HepG2 (cell line): Measurements from ENCODE around the gene KRTAP1-5. TPM values are rescaled to one million over a fixed set of nuclear protein-coding genes. Genes with fewer than 3 reads are reported as not detected.

ENCODE experiments used
- ATAC-seq: fragments of 200-7000 bp; cut with Tn5 transposase; 3 replicates; pipeline ENCODE4 v1.9.1; 2020; ENCODE audit warnings: mild to moderate bottlenecking, moderate library complexity
- BruUV-seq: library from RNA; stranded (reverse); fragments of 400-500 nt; replicated peaks from 2 replicates; lab custom pipeline; 2021; lab: Mats Ljungman, UMichigan
- CTCF ChIA-PET: fragments of 300-600 bp; formaldehyde crosslinking; extraction: SDS; loops from one replicate; lab custom pipeline; 2021; ENCODE audit warnings: low total read pairs, inconsistent platforms, low intra/inter-chr PET ratio; lab: Yijun Ruan, JAX
- POLR2A ChIA-PET: fragments of 350-600 bp; sonication (Branson Sonifier 250); formaldehyde crosslinking; loops from one replicate; lab custom pipeline; 2020; ENCODE audit warnings: antibody characterized with exemption, inconsistent platforms; lab: Yijun Ruan, JAX
- DNase-seq: peaks from one replicate; pipeline ENCODE4 v3.0.0-alpha.2; 2015; ENCODE audit warnings: low spot score
- FAIRE-seq: peaks from 3 replicates; lab custom pipeline; 2011; peaks lifted over from hg19 to GRCh38; lab: Jason Lieb, UNC
- H2AFZ ChIP-seq: one replicate; pipeline ENCODE4 v1.6.1; 2011; ENCODE audit warnings: low read length, inconsistent platforms
- H3K27ac ChIP-seq: fragments of 300-600 bp; 3 replicates; pipeline ENCODE4 v1.8.0; 2011; ENCODE audit warnings: mixed run types, mild to moderate bottlenecking, mixed read lengths, low read length, inconsistent platforms; ENCODE audit not compliant: insufficient read depth; ENCODE audit errors: extremely low read length
- H3K27me3 ChIP-seq, 2 experiments: fragments of 200-600 bp in 1 of 2; 2 replicates in 1 of 2; 3 replicates in 1 of 2; pipeline versions ENCODE4 v1.6.0 to v1.8.0; 2011; ENCODE audit warnings: low read length in 2 of 2, mild to moderate bottlenecking in 2 of 2, moderate library complexity in 2 of 2, inconsistent platforms in 1 of 2; ENCODE audit not compliant: insufficient read depth in 2 of 2, control insufficient read depth in 1 of 2
- H3K36me3 ChIP-seq, 2 experiments: fragments of 200-600 bp in 1 of 2; replicated peaks in 1 of 2; 2 replicates in 1 of 2; 3 replicates in 1 of 2; pipeline versions ENCODE4 v1.5.1 to v1.8.0; 2011; ENCODE audit warnings: low read length in 2 of 2, inconsistent platforms in 1 of 2; ENCODE audit not compliant: insufficient read depth in 2 of 2, control insufficient read depth in 1 of 2
- H3K4me1 ChIP-seq: 2 replicates; pipeline ENCODE4 v1.5.1; 2012; ENCODE audit warnings: low read length, inconsistent platforms; ENCODE audit not compliant: insufficient read depth
- H3K4me2 ChIP-seq: 2 replicates; pipeline ENCODE4 v1.6.0; 2011; ENCODE audit warnings: low read depth, low read length, inconsistent platforms
- H3K4me3 ChIP-seq, 3 experiments: fragments of 200-600 bp in 1 of 3; sonication (generic), shearing (Covaris generic) in 1 of 3; replicated peaks in 1 of 3; 2 replicates each; pipeline ENCODE4 v1.5.1; 2011 to 2016; ENCODE audit warnings: low read length in 3 of 3, inconsistent platforms in 2 of 3, low read depth in 2 of 3, mild to moderate bottlenecking in 2 of 3, control low read depth in 1 of 3, mixed read lengths in 1 of 3; ENCODE audit not compliant: insufficient read depth in 1 of 3
- H3K79me2 ChIP-seq: one replicate; pipeline ENCODE4 v1.6.1; 2011; ENCODE audit warnings: low read length, inconsistent platforms; ENCODE audit not compliant: insufficient read depth
- H3K9ac ChIP-seq: 2 replicates; pipeline ENCODE4 v1.6.0; 2011; ENCODE audit warnings: mild to moderate bottlenecking, low read depth, low read length, inconsistent platforms; ENCODE audit not compliant: insufficient read depth
- H3K9me3 ChIP-seq: 2 replicates; pipeline ENCODE4 v1.5.1; 2012; ENCODE audit warnings: mild to moderate bottlenecking, low read length
- H4K20me1 ChIP-seq: 2 replicates; pipeline ENCODE4 v1.6.0; 2011; ENCODE audit warnings: inconsistent platforms, mild to moderate bottlenecking, low read length, moderate library complexity; ENCODE audit not compliant: insufficient read depth
- ASH2L ChIP-seq: fragments of 300-600, 200-600 bp; sonication (generic); IDR thresholded peaks from 2 replicates; pipeline ENCODE4 v1.7.0; 2017; ENCODE audit warnings: low read depth, mild to moderate bottlenecking, moderate library complexity, mixed read lengths, low read length; ENCODE audit not compliant: insufficient read length
- BCL6 ChIP-seq: IDR thresholded peaks from 2 replicates; pipeline ENCODE4 v1.6.1; 2016; ENCODE audit warnings: missing genetic modification reagents, missing compliant biosample characterization
- FOXC1 ChIP-seq: sonication (generic); formaldehyde crosslinking; IDR thresholded peaks from 2 replicates; pipeline ENCODE4 v1.8.0; 2022; ENCODE audit warnings: mild to moderate bottlenecking, missing genetic modification reagents, borderline replicate concordance
- FOXP1 ChIP-seq, 2 experiments: fragments of 450-650 bp in 1 of 2; IDR thresholded peaks; 2 replicates each; pipeline ENCODE4 v1.6.1; 2017 to 2018; ENCODE audit warnings: antibody characterized with exemption in 1 of 2
- IRF1 ChIP-seq: sonication (generic); formaldehyde crosslinking; IDR thresholded peaks from 2 replicates; pipeline ENCODE4 v1.4.0; 2020; ENCODE audit warnings: low read depth, mild to moderate bottlenecking, missing genetic modification reagents
- KDM2A ChIP-seq: sonication (generic); formaldehyde crosslinking; IDR thresholded peaks from 2 replicates; pipeline ENCODE4 v1.4.0; 2020; ENCODE audit warnings: low read depth, missing genetic modification reagents, borderline replicate concordance
- SP5 ChIP-seq: IDR thresholded peaks from 2 replicates; pipeline ENCODE4 v1.6.1; 2016; ENCODE audit warnings: low read depth, borderline replicate concordance
- STAG1 ChIP-seq: sonication (generic); formaldehyde crosslinking; IDR thresholded peaks from 2 replicates; pipeline ENCODE4 v1.4.0; 2020; ENCODE audit warnings: missing genetic modification reagents
- TAF1 ChIP-seq: sonication (generic); formaldehyde crosslinking; IDR thresholded peaks from 2 replicates; pipeline ENCODE4 v1.4.0; 2020; ENCODE audit warnings: missing genetic modification reagents
- TCF7 ChIP-seq: sonication (generic); IDR thresholded peaks from 2 replicates; pipeline ENCODE4 v1.6.1; 2016; ENCODE audit warnings: antibody characterized with exemption, low read depth
- TGIF2 ChIP-seq: IDR thresholded peaks from 2 replicates; pipeline ENCODE4 v1.6.1; 2016; ENCODE audit warnings: control low read depth, missing compliant biosample characterization
- TP53 ChIP-seq: sonication (generic); formaldehyde crosslinking; conservative IDR thresholded peaks from 2 replicates; pipeline ENCODE4 v1.4.0; 2020; ENCODE audit warnings: missing genetic modification reagents
- ZBTB10 ChIP-seq: sonication (generic); formaldehyde crosslinking; IDR thresholded peaks from 2 replicates; pipeline ENCODE4 v1.4.0; 2020; ENCODE audit warnings: missing genetic modification reagents, borderline replicate concordance
- ZFP37 ChIP-seq: sonication (generic); formaldehyde crosslinking; IDR thresholded peaks from 2 replicates; pipeline ENCODE4 v1.4.0; 2020; ENCODE audit warnings: missing genetic modification reagents, borderline replicate concordance
- ZNF382 ChIP-seq: sonication (generic); formaldehyde crosslinking; IDR thresholded peaks from 2 replicates; pipeline ENCODE4 v1.5.0; 2020; ENCODE audit warnings: missing genetic modification reagents, mild to moderate bottlenecking, borderline replicate concordance
- ZNF543 ChIP-seq: sonication (generic); formaldehyde crosslinking; IDR thresholded peaks from 2 replicates; pipeline ENCODE4 v1.4.0; 2020; ENCODE audit warnings: mild to moderate bottlenecking, missing genetic modification reagents
- ZNF556 ChIP-seq: sonication (generic); formaldehyde crosslinking; IDR thresholded peaks from 2 replicates; pipeline ENCODE4 v1.4.0; 2020; ENCODE audit warnings: mild to moderate bottlenecking, missing genetic modification reagents, borderline replicate concordance
- ZNF652 ChIP-seq: IDR thresholded peaks from 2 replicates; pipeline ENCODE4 v1.6.1; 2016; ENCODE audit warnings: low read depth, borderline replicate concordance
- ZNF670 ChIP-seq: sonication (generic); formaldehyde crosslinking; IDR thresholded peaks from 2 replicates; pipeline ENCODE4 v1.8.0; 2022; ENCODE audit warnings: mild to moderate bottlenecking, missing genetic modification reagents, borderline replicate concordance
- ZNF792 ChIP-seq: IDR thresholded peaks from 2 replicates; pipeline ENCODE4 v1.6.1; 2016
- WGBS: methylation state at CpG from one replicate; pipeline ENCODE4 v1.1.6; 2017; ENCODE audit warnings: low lambda C conversion rate; 5-methylcytosine and 5-hydroxymethylcytosine counted together
- in situ Hi-C: cut with HindIII; loops from 2 replicates; pipeline ENCODE4 v1.10.0; 2017; ENCODE audit warnings: low pct_unique_long_range_greater_than_20kb; ENCODE audit not compliant: extremely low pct_ligation_motif_present
- intact Hi-C: fragments of 100-400 bp; cut with micrococcal nuclease; formaldehyde crosslinking; loops from one replicate; pipeline ENCODE4 v1.10.0; 2022; ENCODE audit not compliant: unreplicated experiment
- polyA plus RNA-seq, 8 experiments: library from polyadenylated mRNA; depleted of rRNA in 3 of 8; stranded (reverse) in 7 of 8; unstranded in 1 of 8; fragments of >200 nt; fragmentation: Illumina TruSeq in 4 of 8; extraction: Trizol in 4 of 8; gene quantifications; 2 replicates each; pipeline versions ENCODE4 v1.2.1 to v1.2.3, GENCODE V29; 2011 to 2016; ENCODE audit warnings: low read depth in 4 of 8, missing spikeins in 1 of 8, mixed read lengths in 1 of 8; ENCODE audit not compliant: insufficient read depth in 1 of 8
- total RNA-seq, 5 experiments: library from RNA; depleted of rRNA; stranded (reverse); fragments of >200 nt; fragmentation: Illumina TruSeq; extraction: Trizol; gene quantifications; 2 replicates each; pipeline ENCODE4 v1.2.3, GENCODE V29; 2016; ENCODE audit warnings: low read depth in 1 of 5
- TF ChIP-seq, protein P1 (sequence below): IDR thresholded peaks from 2 replicates; pipeline ENCODE4 v1.6.1; 2016; ENCODE audit warnings: missing compliant biosample characterization, missing genetic modification reagents, borderline replicate concordance
- TF ChIP-seq, protein P2 (sequence below): sonication (generic); formaldehyde crosslinking; IDR thresholded peaks from 2 replicates; pipeline ENCODE4 v1.8.1; 2023; ENCODE audit warnings: mild to moderate bottlenecking, missing genetic modification reagents, borderline replicate concordance

Gene KRTAP1-5
- total and polyA plus RNA-seq, 2 of the 13 experiments (the other 11 are each of a cell fraction or from before 2014, with no cell fraction given), result 0.09 TPM; not detected in 1

GRCh38 chr17:41002814-41003213 is 24.2 kb downstream of the KRTAP1-5 start:
- Histone ChIP-seq H3K4me2 (peak overlapping the region; percentile 25), H3K9ac (no peak overlapping the region), H3K36me3 (no peaks in the 10 kb centered on the region), H3K27me3 (no peaks in the 10 kb centered on the region), H3K9me3 (no peaks in the 10 kb centered on the region), H3K4me3 (no peak overlapping the region), H2AFZ (no peak overlapping the region), H4K20me1 (no peaks in the 10 kb centered on the region), H3K27ac (peak overlapping the region; percentile 52), H3K4me1 (peaks cover 52% of the 10 kb centered on the region), H3K79me2 (no peaks in the 10 kb centered on the region)
- in situ Hi-C loops (loop anchor here (5.0 kb wide), 2 partner anchors 41 to 91 kb away; no protein-coding TSS in a partner anchor), intact Hi-C loops (no loop called here)
- ChIA-PET CTCF (no interaction called here), POLR2A (no interaction called here)
- FAIRE-seq, result no peak
- ATAC-seq, result peak; percentile 64
- WGBS, result 3% methylated on average over 5 of the region's 5 CpGs
- peak; percentile 79 for DNase-seq
- BruUV-seq, result no TSS peak
- TF ChIP-seq TP53 (no peak), ZNF792 (CRISPR knock-in tag) (no peak), TAF1 (CRISPR knock-in tag) (no peak), IRF1 (CRISPR knock-in tag) (no peak), ZNF382 (CRISPR knock-in tag) (no peak), STAG1 (CRISPR knock-in tag) (no peak), TCF7 (no peak), ZNF670 (CRISPR knock-in tag) (no peak), FOXP1 (IDR thresholded peaks at IDR 0.05) (no peak), FOXP1 (CRISPR knock-in tag; IDR thresholded peaks at IDR 0.05) (0 out of 2 replicates have a peak, but pooled peaks have one; percentile 29), ZNF652 (no peak), ASH2L (peak; percentile 35), SP5 (CRISPR knock-in tag) (peak; percentile 53; the same call in 1 of the 2 replicates), ZFP37 (CRISPR knock-in tag) (no peak), KDM2A (CRISPR knock-in tag) (no peak), ZNF556 (CRISPR knock-in tag) (no peak), ZBTB10 (CRISPR knock-in tag) (no peak), BCL6 (peak; percentile 60), TGIF2 (CRISPR knock-in tag) (no peak), FOXC1 (no peak), ZNF543 (CRISPR knock-in tag) (no peak)
- TF ChIP-seq, protein P1, sequence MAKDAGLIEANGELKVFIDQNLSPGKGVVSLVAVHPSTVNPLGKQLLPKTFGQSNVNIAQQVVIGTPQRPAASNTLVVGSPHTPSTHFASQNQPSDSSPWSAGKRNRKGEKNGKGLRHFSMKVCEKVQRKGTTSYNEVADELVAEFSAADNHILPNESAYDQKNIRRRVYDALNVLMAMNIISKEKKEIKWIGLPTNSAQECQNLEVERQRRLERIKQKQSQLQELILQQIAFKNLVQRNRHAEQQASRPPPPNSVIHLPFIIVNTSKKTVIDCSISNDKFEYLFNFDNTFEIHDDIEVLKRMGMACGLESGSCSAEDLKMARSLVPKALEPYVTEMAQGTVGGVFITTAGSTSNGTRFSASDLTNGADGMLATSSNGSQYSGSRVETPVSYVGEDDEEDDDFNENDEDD (CRISPR knock-in tag), result peak; percentile 40; the same call in 1 of the 2 replicates
- TF ChIP-seq, protein P2, sequence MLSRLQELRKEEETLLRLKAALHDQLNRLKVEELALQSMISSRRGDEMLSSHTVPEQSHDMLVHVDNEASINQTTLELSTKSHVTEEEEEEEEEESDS, result no peak
